Large intestine (tissue), 12 donors: Measurements from ENCODE around the gene MRPL44. TPM values are rescaled to one million over a fixed set of nuclear protein-coding genes. Genes with fewer than 3 reads are reported as not detected.

ENCODE experiments used
- DNase-seq, 2 donors: peaks; one replicate each; pipeline versions ENCODE4 v3.0.0 to v3.0.0-alpha.2; 2013
- H3K27ac ChIP-seq: one replicate; pipeline ENCODE4 v1.5.1; 2013; ENCODE audit warnings: low read length
- H3K27me3 ChIP-seq: 2 replicates; pipeline ENCODE4 v1.6.1; 2013; ENCODE audit warnings: low read length; ENCODE audit not compliant: control insufficient read depth, insufficient read depth
- H3K36me3 ChIP-seq: 2 replicates; pipeline ENCODE4 v1.6.1; 2013; ENCODE audit warnings: low read length; ENCODE audit not compliant: control insufficient read depth, insufficient read depth
- H3K4me1 ChIP-seq: one replicate; pipeline ENCODE4 v1.6.1; 2013; ENCODE audit warnings: low read length; ENCODE audit not compliant: control insufficient read depth, insufficient read depth
- H3K4me3 ChIP-seq: one replicate; pipeline ENCODE4 v1.5.1; 2013; ENCODE audit warnings: low read length
- H3K9me3 ChIP-seq: one replicate; pipeline ENCODE4 v1.6.1; 2013; ENCODE audit warnings: mild to moderate bottlenecking, low read depth, low read length, moderate library complexity; ENCODE audit not compliant: control insufficient read depth
- WGBS: methylation state at CpG from one replicate; pipeline ENCODE4 v1.1.5; 2013; ENCODE audit warnings: low lambda C conversion rate; ENCODE audit not compliant: insufficient coverage; 5-methylcytosine and 5-hydroxymethylcytosine counted together
- long read RNA-seq, 11 donors: transcript quantifications; one replicate each; lab custom pipeline, GENCODE V29; 2026
- polyA plus RNA-seq: library from polyadenylated mRNA; unstranded; fragments of 120-200 nt; gene quantifications from one replicate; pipeline ENCODE4 v1.2.1, GENCODE V29; 2013

Gene MRPL44
- 28.3 TPM for polyA plus RNA-seq
- long read RNA-seq, donor 1, transcript MRPL44-201 (4 exons, 1,748 nt), result major isoform, 9 of 20 reads
- long read RNA-seq, donor 1, partial matches to known transcripts, result 11 of 20 reads
- long read RNA-seq, donor 1, other reads (novel, unspliced or antisense), result 0 of 20 reads
- long read RNA-seq, donor 2, transcript MRPL44-201 (4 exons, 1,748 nt), result major isoform, 13 of 19 reads
- long read RNA-seq, donor 2, partial matches to known transcripts, result 6 of 19 reads
- long read RNA-seq, donor 2, other reads (novel, unspliced or antisense), result 0 of 19 reads
- long read RNA-seq, donor 3, result 0 reads
- long read RNA-seq, donor 4, partial matches to known transcripts, result 0 of 3 reads
- long read RNA-seq, donor 4, other reads (novel, unspliced or antisense), result 0 of 3 reads
- long read RNA-seq, donor 5, transcript MRPL44-201 (4 exons, 1,748 nt), result major isoform, 16 of 16 reads
- long read RNA-seq, donor 5, partial matches to known transcripts, result 0 of 16 reads
- long read RNA-seq, donor 5, other reads (novel, unspliced or antisense), result 0 of 16 reads
- long read RNA-seq, donor 6, transcript MRPL44-201 (4 exons, 1,748 nt), result major isoform, 14 of 38 reads
- long read RNA-seq, donor 6, partial matches to known transcripts, result 24 of 38 reads
- long read RNA-seq, donor 6, other reads (novel, unspliced or antisense), result 0 of 38 reads
- long read RNA-seq, donor 7, partial matches to known transcripts, result 5 of 8 reads
- long read RNA-seq, donor 7, other reads (novel, unspliced or antisense), result 0 of 8 reads
- long read RNA-seq, donor 8, transcript MRPL44-201 (4 exons, 1,748 nt), result major isoform, 21 of 26 reads
- long read RNA-seq, donor 8, partial matches to known transcripts, result 5 of 26 reads
- long read RNA-seq, donor 8, other reads (novel, unspliced or antisense), result 0 of 26 reads
- long read RNA-seq, donor 9, transcript MRPL44-201 (4 exons, 1,748 nt), result major isoform, 11 of 11 reads
- long read RNA-seq, donor 9, partial matches to known transcripts, result 0 of 11 reads
- long read RNA-seq, donor 9, other reads (novel, unspliced or antisense), result 0 of 11 reads
- long read RNA-seq, donor 10, transcript MRPL44-201 (4 exons, 1,748 nt), result major isoform, 15 of 21 reads
- long read RNA-seq, donor 10, partial matches to known transcripts, result 6 of 21 reads
- long read RNA-seq, donor 10, other reads (novel, unspliced or antisense), result 0 of 21 reads
- long read RNA-seq, donor 11, transcript MRPL44-201 (4 exons, 1,748 nt), result major isoform, 11 of 11 reads
- long read RNA-seq, donor 11, partial matches to known transcripts, result 0 of 11 reads
- long read RNA-seq, donor 11, other reads (novel, unspliced or antisense), result 0 of 11 reads

GRCh38 chr2:223957092-223957851, at the start of gene MRPL44:
MRPL44 (plus strand) TSS chr2:223957463; CDS start chr2:223957473, 10 bp downstream.
- Histone ChIP-seq H3K36me3 (peaks cover 22% of the 10 kb centered on the region), H3K4me3 (peak within 1 kb of the TSS; percentile 92), H3K27ac (peak within 1 kb of the TSS; percentile 55), H3K9me3 (no peaks in the 10 kb centered on the region), H3K27me3 (no peaks in the 10 kb centered on the region), H3K4me1 (peaks cover 20% of the 10 kb centered on the region)
- peak; percentile 94 to 95 for DNase-seq
- WGBS, result no CpG with 5 or more reads among the region's 65 CpGs

- Histone ChIP-seq H3K4me3 (no peak overlapping the region), H3K27ac (peak overlapping the region; percentile 10), H3K27me3 (no peaks in the 10 kb centered on the region), H3K9me3 (no peaks in the 10 kb centered on the region), H3K4me1 (peaks cover 13% of the 10 kb centered on the region), H3K36me3 (peaks cover 19% of the 10 kb centered on the region)
- peak in 1 of 2 donors; percentile 55 for DNase-seq
- WGBS, result no CpG with 5 or more reads among the region's 8 CpGs
Observed at GRCh38 chr2:223908304-223908998, 48.8 kb upstream of the MRPL44 start.

GRCh38 chr2:223909001-223909741, 48.1 kb upstream of the MRPL44 start:
- H3K4me3 ChIP-seq, result no peak overlapping the region
- no peaks in the 10 kb centered on the region for H3K27me3 ChIP-seq
- H3K9me3 ChIP-seq, result no peaks in the 10 kb centered on the region
- WGBS, result 45% methylated on average over 2 of the region's 7 CpGs
- H3K4me1 ChIP-seq, result peaks cover 13% of the 10 kb centered on the region
- peak overlapping the region; percentile 10 for H3K27ac ChIP-seq
- no peak for DNase-seq
- H3K36me3 ChIP-seq, result peaks cover 15% of the 10 kb centered on the region

GRCh38 chr2:223914324-223914723, 42.9 kb upstream of the MRPL44 start:
- Histone ChIP-seq H3K36me3 (peaks cover 35% of the 10 kb centered on the region), H3K4me3 (no peak overlapping the region)

GRCh38 chr2:223915071-223915470, 42.2 kb upstream of the MRPL44 start:
- Histone ChIP-seq H3K36me3 (peaks cover 37% of the 10 kb centered on the region), H3K4me3 (no peak overlapping the region), H3K9me3 (peaks cover under 1% of the 10 kb centered on the region), H3K4me1 (no peaks in the 10 kb centered on the region), H3K27me3 (no peaks in the 10 kb centered on the region), H3K27ac (no peak overlapping the region)
- 100% methylated on average over 2 of the region's 3 CpGs for WGBS
- no peak for DNase-seq

More at GRCh38 chr2:223914324-223914723, 42.9 kb upstream of the MRPL44 start:
- no peaks in the 10 kb centered on the region for H3K27me3 ChIP-seq
- H3K4me1 ChIP-seq, result peaks cover under 1% of the 10 kb centered on the region
- H3K9me3 ChIP-seq, result no peaks in the 10 kb centered on the region
- no peak overlapping the region for H3K27ac ChIP-seq
- DNase-seq, result no peak

GRCh38 chr2:223916181-223916920, 40.9 kb upstream of the MRPL44 start:
- DNase-seq, result no peak
- no CpG with 5 or more reads among the region's 8 CpGs for WGBS
- no peak overlapping the region for H3K27ac ChIP-seq
- H3K27me3 ChIP-seq, result no peaks in the 10 kb centered on the region
- H3K9me3 ChIP-seq, result peaks cover 2% of the 10 kb centered on the region
- H3K4me1 ChIP-seq, result no peaks in the 10 kb centered on the region
- H3K4me3 ChIP-seq, result no peak overlapping the region
- peaks cover 35% of the 10 kb centered on the region for H3K36me3 ChIP-seq

GRCh38 chr2:223918671-223919134, 38.6 kb upstream of the MRPL44 start:
- Histone ChIP-seq H3K9me3 (peaks cover 2% of the 10 kb centered on the region), H3K27me3 (no peaks in the 10 kb centered on the region), H3K4me1 (no peaks in the 10 kb centered on the region), H3K4me3 (no peak overlapping the region), H3K36me3 (peaks cover 26% of the 10 kb centered on the region), H3K27ac (no peak overlapping the region)
- no CpG with 5 or more reads among the region's 11 CpGs for WGBS
- no peak for DNase-seq

GRCh38 chr2:223920109-223920508, 37.2 kb upstream of the MRPL44 start:
- Histone ChIP-seq H3K27me3 (no peaks in the 10 kb centered on the region), H3K9me3 (peaks cover 2% of the 10 kb centered on the region), H3K4me3 (no peak overlapping the region), H3K36me3 (peaks cover 26% of the 10 kb centered on the region), H3K27ac (no peak overlapping the region), H3K4me1 (no peaks in the 10 kb centered on the region)
- no peak for DNase-seq
- no CpG with 5 or more reads among the region's 4 CpGs for WGBS
